Activated CD8-positive, alpha-beta T cell treated with anti-CD3 and anti-CD28 coated beads, Interleukin-2, amount 10 ng/mL, durations not matched to agents 7 days and 5 days (primary cell): Measurements from ENCODE around the gene USF1. TPM values are rescaled to one million over a fixed set of nuclear protein-coding genes. Genes with fewer than 3 reads are reported as not detected.
A peak's percentile ranks its signal among the peaks of the same experiment; 100 is the strongest.

Experiments used
- ATAC-seq: fragments of 150-1000 bp; cut with Tn5 transposase; one replicate; pipeline ENCODE4 v1.10.0; 2021; ENCODE audit warnings: moderate library complexity
- CTCF ChIA-PET: fragments of 350-600 bp; sonication (Branson Sonifier 250); formaldehyde crosslinking; loops from one replicate; lab custom pipeline; 2021; ENCODE audit warnings: antibody characterized with exemption; lab: Charles Lee
- POLR2A ChIA-PET: fragments of 350-600 bp; sonication (Branson Sonifier 250); formaldehyde crosslinking; loops from one replicate; lab custom pipeline; 2021; ENCODE audit warnings: antibody characterized with exemption; lab: Charles Lee
- DNase-seq: peaks from one replicate; pipeline ENCODE4 v3.0.0-alpha.2; 2020
- H3K27ac Mint-ChIP-seq: one replicate; pipeline ENCODE4 v1.8.0; 2021; ENCODE audit warnings: mild to moderate bottlenecking, mixed read lengths
- H3K27me3 Mint-ChIP-seq: one replicate; pipeline ENCODE4 v1.8.0; 2021; ENCODE audit warnings: low read depth, mixed read lengths
- H3K36me3 Mint-ChIP-seq: one replicate; pipeline ENCODE4 v1.8.0; 2021; ENCODE audit warnings: low read depth, mixed read lengths
- H3K4me1 Mint-ChIP-seq: one replicate; pipeline ENCODE4 v1.8.0; 2021; ENCODE audit warnings: low read depth, mixed read lengths
- H3K4me3 Mint-ChIP-seq: one replicate; pipeline ENCODE4 v1.8.0; 2021; ENCODE audit warnings: mild to moderate bottlenecking, mixed read lengths
- H3K9me3 Mint-ChIP-seq: one replicate; pipeline ENCODE4 v1.8.0; 2022; ENCODE audit warnings: mixed read lengths; ENCODE audit not compliant: insufficient read depth
- total RNA-seq, 2 experiments: library from RNA; stranded (reverse); gene quantifications; one replicate each; pipeline ENCODE4 v1.2.3, GENCODE V29; 2021

USF1 gene
- total RNA-seq, 2 experiments from 2014 or later, result 81.6 to 83.2 TPM

GRCh38 chr1:161086457-161086856, 40.7 kb upstream of the USF1 start:
- POLR2A ChIA-PET, result no interaction called here
- Mint-ChIP-seq H3K27me3 (no peaks in the 10 kb centered on the region), H3K36me3 (no peaks in the 10 kb centered on the region), H3K27ac (no peak overlapping the region), H3K4me3 (no peak overlapping the region), H3K9me3 (no peaks in the 10 kb centered on the region), H3K4me1 (peaks cover 14% of the 10 kb centered on the region)
- no peak for ATAC-seq
- DNase-seq, result no peak
- CTCF ChIA-PET, result interaction anchor here (1.0 to 2.5 kb wide), 2 partner anchors 10 to 11 kb away, joined by 3 to 10 read pairs; no protein-coding TSS in a partner anchor

GRCh38 chr1:161085165-161085564, 39.4 kb upstream of the USF1 start:
- H3K4me3 Mint-ChIP-seq, result no peak overlapping the region
- no peaks in the 10 kb centered on the region for H3K27me3 Mint-ChIP-seq
- H3K4me1 Mint-ChIP-seq, result peaks cover 4% of the 10 kb centered on the region
- ATAC-seq, result no peak
- DNase-seq, result no peak
- no peaks in the 10 kb centered on the region for H3K9me3 Mint-ChIP-seq
- ChIA-PET POLR2A (interaction anchor here (1.2 to 1.3 kb wide), 2 partner anchors 15 to 163 kb away, joined by 4 read pairs; partner anchors contain the start of gene ARHGAP30), CTCF (interaction anchor here (1.0 to 2.5 kb wide), 6 partner anchors 11 to 43 kb away, joined by 3 to 14 read pairs (median 3); partner anchors contain the start of gene KLHDC9)
- H3K27ac Mint-ChIP-seq, result no peak overlapping the region
- H3K36me3 Mint-ChIP-seq, result no peaks in the 10 kb centered on the region

- POLR2A ChIA-PET, result interaction anchor here (0.6 to 1.3 kb wide), 3 partner anchors 15 to 261 kb away, joined by 3 to 4 read pairs (median 4); partner anchors contain the start of gene ARHGAP30
- Mint-ChIP-seq H3K4me3 (no peak overlapping the region), H3K27me3 (no peaks in the 10 kb centered on the region), H3K27ac (no peak overlapping the region), H3K36me3 (no peaks in the 10 kb centered on the region), H3K4me1 (peaks cover 3% of the 10 kb centered on the region), H3K9me3 (no peaks in the 10 kb centered on the region)
- CTCF ChIA-PET, result interaction anchor here (1.0 to 2.5 kb wide), 7 partner anchors 12 to 43 kb away, joined by 3 to 14 read pairs (median 3); partner anchors contain the start of gene KLHDC9
- ATAC-seq (no peak), DNase-seq (no peak)
These were observed 38.8 kb upstream of the USF1 start for GRCh38 chr1:161084597-161084988.

- Mint-ChIP-seq H3K4me1 (peaks cover 3% of the 10 kb centered on the region), H3K4me3 (no peak overlapping the region), H3K9me3 (no peaks in the 10 kb centered on the region), H3K36me3 (no peaks in the 10 kb centered on the region), H3K27me3 (peaks cover 4% of the 10 kb centered on the region), H3K27ac (no peak overlapping the region)
- DNase-seq (no peak), ATAC-seq (peak; percentile 27)
- ChIA-PET CTCF (interaction anchor here (1.0 to 2.3 kb wide), 5 partner anchors 13 to 42 kb away, joined by 3 to 14 read pairs (median 3); no protein-coding TSS in a partner anchor), POLR2A (interaction anchor here (0.6 to 1.3 kb wide), 3 partner anchors 14 to 261 kb away, joined by 3 to 4 read pairs (median 4); partner anchors contain the start of gene ARHGAP30)
These were observed 38.2 kb upstream of the USF1 start for GRCh38 chr1:161083748-161084596.

DNA sequence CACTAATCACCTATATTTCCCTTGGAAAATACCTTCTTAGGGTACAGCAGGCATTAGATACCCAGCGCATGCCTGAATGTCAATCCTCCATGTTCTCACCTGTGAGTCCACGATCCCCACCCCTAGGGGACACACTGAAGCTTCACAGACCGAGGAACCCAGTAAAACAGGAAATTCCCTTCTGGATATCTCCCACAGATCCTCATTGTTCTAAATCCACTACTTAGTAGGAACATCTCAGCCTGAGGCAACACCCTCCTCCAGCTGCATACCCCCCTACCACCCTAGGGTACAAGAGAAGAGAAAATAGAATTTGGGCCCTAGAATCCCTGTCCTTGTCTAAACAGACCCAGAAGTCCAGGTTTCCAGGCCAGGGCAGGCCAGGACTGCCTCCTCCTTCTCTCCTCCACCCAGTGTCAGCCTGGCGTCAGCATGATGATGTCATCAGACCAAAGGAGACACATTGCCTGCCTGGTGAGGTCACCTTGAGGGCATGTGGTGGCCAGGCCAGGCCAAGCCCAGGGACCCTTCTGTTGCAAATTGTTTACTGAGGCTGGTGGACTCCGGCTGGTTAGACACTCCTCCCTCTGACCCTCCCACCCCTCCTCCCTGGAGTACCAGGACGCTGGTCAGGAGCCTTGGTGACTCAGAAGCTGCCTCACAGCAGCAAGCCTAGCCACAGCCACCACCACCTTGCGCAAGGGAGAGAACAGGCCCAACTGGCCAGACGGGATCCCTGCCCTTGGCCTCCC, 37.4 kb upstream of the USF1 start:
- Mint-ChIP-seq H3K27me3 (peaks cover 5% of the 10 kb centered on the region), H3K27ac (no peak overlapping the region), H3K4me1 (peaks cover 3% of the 10 kb centered on the region), H3K9me3 (no peaks in the 10 kb centered on the region), H3K36me3 (no peaks in the 10 kb centered on the region), H3K4me3 (no peak overlapping the region)
- ChIA-PET POLR2A (no interaction called here), CTCF (interaction anchor here (1.0 to 2.2 kb wide), 3 partner anchors 13 to 14 kb away, joined by 3 to 9 read pairs (median 7); partner anchors contain the start of gene ARHGAP30)
- DNase-seq, result no peak
- ATAC-seq, result no peak

GRCh38 chr1:161082483-161082882, 36.7 kb upstream of the USF1 start:
- no peaks in the 10 kb centered on the region for H3K36me3 Mint-ChIP-seq
- DNase-seq, result no peak
- POLR2A ChIA-PET, result no interaction called here
- no peak overlapping the region for H3K27ac Mint-ChIP-seq
- H3K9me3 Mint-ChIP-seq, result no peaks in the 10 kb centered on the region
- H3K4me3 Mint-ChIP-seq, result no peak overlapping the region
- H3K27me3 Mint-ChIP-seq, result peaks cover 5% of the 10 kb centered on the region
- CTCF ChIA-PET, result interaction anchor here (1.6 to 2.2 kb wide), 2 partner anchors 12 to 14 kb away, joined by 7 to 9 read pairs; partner anchors contain the start of gene ARHGAP30
- no peak for ATAC-seq
- peaks cover 3% of the 10 kb centered on the region for H3K4me1 Mint-ChIP-seq

DNA sequence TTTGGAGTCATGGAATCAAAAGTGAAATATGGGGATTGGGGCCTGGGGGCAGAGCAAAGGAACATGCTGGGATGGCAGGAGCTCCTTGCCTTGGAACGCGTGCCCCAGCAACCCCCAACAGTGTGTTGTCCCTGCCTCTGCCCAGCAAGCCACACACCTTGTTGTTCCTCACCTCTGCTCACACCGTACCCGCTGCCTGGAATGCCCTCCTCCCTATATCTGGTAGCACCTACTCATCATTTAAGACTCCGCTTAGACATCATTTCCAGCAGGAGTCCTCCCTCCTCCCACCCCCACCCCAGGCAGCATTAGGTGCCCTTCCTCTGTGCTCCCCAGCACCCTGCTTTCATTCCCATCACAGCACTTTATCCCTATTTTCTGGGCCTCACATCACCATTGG, 35.7 kb upstream of the USF1 start:
- no peak for DNase-seq
- Mint-ChIP-seq H3K9me3 (no peaks in the 10 kb centered on the region), H3K4me3 (no peak overlapping the region), H3K27ac (no peak overlapping the region), H3K27me3 (peaks cover 5% of the 10 kb centered on the region), H3K4me1 (peaks cover 3% of the 10 kb centered on the region), H3K36me3 (no peaks in the 10 kb centered on the region)
- ChIA-PET CTCF (interaction anchor here (1.6 to 16.9 kb wide), 3 partner anchors 11 to 16 kb away, joined by 7 to 292 read pairs (median 9); partner anchors contain the start of genes ARHGAP30 and KLHDC9), POLR2A (interaction anchor here (0.6 kb wide), 1 partner anchor 16 kb away, joined by 3 read pairs; no protein-coding TSS in a partner anchor)
- no peak for ATAC-seq

DNA sequence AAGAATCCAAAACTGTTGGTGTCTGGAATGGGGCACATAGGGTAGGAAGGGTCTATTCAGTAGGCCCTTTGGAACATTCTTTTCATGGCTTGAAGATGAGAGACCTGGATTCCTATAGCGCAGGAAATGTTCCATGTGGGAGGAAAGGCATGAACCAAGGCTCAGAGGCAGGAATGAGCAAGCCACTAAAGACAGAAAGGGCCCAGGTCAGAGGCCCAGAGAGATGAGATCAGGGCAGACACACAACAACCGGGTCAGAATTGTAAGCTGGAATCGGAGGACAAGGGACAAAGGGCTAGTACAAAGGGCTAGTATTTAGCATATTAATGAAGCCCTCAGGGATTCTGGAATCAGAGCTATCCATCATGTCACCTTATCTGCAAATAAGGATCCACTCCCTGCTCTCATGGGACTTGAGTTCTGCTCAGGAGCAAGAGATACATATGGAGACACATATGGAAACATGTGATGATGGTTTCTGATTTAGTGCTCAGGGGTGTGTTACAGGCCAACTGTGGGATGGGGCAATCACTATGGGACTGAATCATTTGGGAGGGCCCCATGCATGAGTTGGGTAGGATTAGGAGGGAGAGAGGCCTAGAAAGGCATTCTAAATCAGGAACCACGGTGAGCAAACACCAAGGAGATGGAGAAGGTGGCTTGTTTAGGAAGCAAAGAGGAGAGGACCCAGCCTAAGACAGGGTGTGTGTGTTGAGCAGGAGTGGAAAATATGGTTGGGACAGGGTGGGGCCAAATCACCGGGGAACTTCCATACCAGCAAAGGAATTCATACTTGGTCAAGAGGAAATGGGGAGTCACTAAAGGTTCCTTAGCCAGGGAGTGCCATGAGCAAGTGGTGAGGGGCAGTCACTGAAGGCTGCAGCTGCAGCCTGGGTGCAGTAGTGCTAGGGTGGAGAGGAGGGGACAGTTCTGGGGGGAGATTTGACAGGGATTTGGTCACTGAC, 34.9 kb upstream of the USF1 start:
- no peaks in the 10 kb centered on the region for H3K9me3 Mint-ChIP-seq
- ATAC-seq (no peak), DNase-seq (no peak)
- POLR2A ChIA-PET, result interaction anchor here (0.6 to 0.8 kb wide), 2 partner anchors 11 to 17 kb away, joined by 3 read pairs; partner anchors contain the start of gene ARHGAP30
- H3K4me3 Mint-ChIP-seq, result no peak overlapping the region
- H3K27me3 Mint-ChIP-seq, result peaks cover 5% of the 10 kb centered on the region
- peaks cover 3% of the 10 kb centered on the region for H3K4me1 Mint-ChIP-seq
- H3K36me3 Mint-ChIP-seq, result no peaks in the 10 kb centered on the region
- no peak overlapping the region for H3K27ac Mint-ChIP-seq
- CTCF ChIA-PET, result interaction anchor here (2.2 to 16.9 kb wide), 3 partner anchors 10 to 16 kb away, joined by 9 to 292 read pairs (median 13); partner anchors contain the start of genes ARHGAP30 and KLHDC9

GRCh38 chr1:161079436-161080110, 33.8 kb upstream of the USF1 start:
- peaks cover 5% of the 10 kb centered on the region for H3K4me1 Mint-ChIP-seq
- no peak for ATAC-seq
- DNase-seq, result no peak
- no peaks in the 10 kb centered on the region for H3K9me3 Mint-ChIP-seq
- H3K36me3 Mint-ChIP-seq, result no peaks in the 10 kb centered on the region
- H3K27me3 Mint-ChIP-seq, result peaks cover 5% of the 10 kb centered on the region
- no peak overlapping the region for H3K27ac Mint-ChIP-seq
- POLR2A ChIA-PET, result interaction anchor here (1.0 to 1.3 kb wide), 4 partner anchors 10 to 18 kb away, joined by 3 to 4 read pairs (median 4); partner anchors contain the start of gene ARHGAP30
- CTCF ChIA-PET, result interaction anchor here (2.2 to 16.9 kb wide), 2 partner anchors 9 to 18 kb away, joined by 13 to 292 read pairs; partner anchors contain the start of genes ARHGAP30 and KLHDC9
- no peak overlapping the region for H3K4me3 Mint-ChIP-seq

- Mint-ChIP-seq H3K9me3 (no peaks in the 10 kb centered on the region), H3K27me3 (peaks cover 5% of the 10 kb centered on the region), H3K27ac (no peak overlapping the region), H3K4me3 (no peak overlapping the region), H3K4me1 (peaks cover 26% of the 10 kb centered on the region), H3K36me3 (no peaks in the 10 kb centered on the region)
- POLR2A ChIA-PET, result interaction anchor here (0.7 kb wide), 1 partner anchor 28 kb away, joined by 3 read pairs; no protein-coding TSS in a partner anchor
- CTCF ChIA-PET, result interaction anchor here (1.0 to 16.9 kb wide), 3 partner anchors 12 to 32 kb away, joined by 3 to 292 read pairs (median 3); partner anchors contain the start of genes KLHDC9, NECTIN4 and USF1
- ATAC-seq (no peak), DNase-seq (no peak)
These were observed 31.6 kb upstream of the USF1 start for GRCh38 chr1:161077426-161077825.
